ENCODE data around the gene HPSE.
A peak's percentile ranks its signal among the peaks of the same experiment; 100 is the strongest.
"Not testable (repeated sequence)": the region's sequence is repeated elsewhere in the genome, so short reads cannot be mapped to it uniquely, and the experiment has no call there.

The HPSE gene

GRCh38 chr4:83335701-83336100 is 1.1 kb upstream of the HPSE start:
- peak overlapping the region; percentile 80; the same call in 1 of the 2 replicates for H3K4me3 ChIP-seq (ENCODE audit: low read length)
- peaks cover 55% of the 10 kb centered on the region for H3K27me3 ChIP-seq (ENCODE audit: insufficient read depth, low read length)
- no peaks in the 10 kb centered on the region for H3K9me3 ChIP-seq (ENCODE audit: insufficient read depth, low read depth, low read length)
- H3K4me1 ChIP-seq (ENCODE audit: insufficient read depth, low read length) = no peaks in the 10 kb centered on the region
- no peak overlapping the region for H3K9ac ChIP-seq (ENCODE audit: low read depth, low read length)
- H3K27ac ChIP-seq (ENCODE audit: low read depth, low read length) = no peak overlapping the region
- WGBS = 63% methylated on average over 6 of the region's 6 CpGs
- H3K36me3 ChIP-seq (ENCODE audit: insufficient read depth, low read length) = no peaks in the 10 kb centered on the region

DNA sequence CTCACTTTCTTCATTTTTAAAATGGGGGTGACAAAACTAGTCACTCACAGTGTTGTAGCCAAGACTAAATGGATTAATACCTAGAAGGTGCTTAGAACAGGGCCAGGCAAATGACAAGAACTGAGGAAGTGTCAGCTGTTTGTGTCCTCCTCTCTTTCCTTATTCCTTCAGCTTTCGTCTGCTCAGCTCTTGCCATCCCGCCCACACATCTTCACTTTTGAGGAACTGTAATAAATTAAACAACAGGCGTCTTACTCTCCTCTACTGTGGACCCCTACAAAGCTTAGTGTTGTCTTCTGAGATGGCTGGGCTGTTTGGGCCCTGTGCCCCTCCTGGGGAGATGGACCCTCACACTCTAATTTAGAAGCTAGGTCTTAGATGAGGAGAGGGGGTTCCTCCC is 2.7 kb downstream of the HPSE start:
- Histone ChIP-seq H3K4me1 (ENCODE audit: insufficient read depth, low read length) (no peaks in the 10 kb centered on the region), H3K9me3 (ENCODE audit: insufficient read depth, low read depth, low read length) (no peaks in the 10 kb centered on the region), H3K9ac (ENCODE audit: low read depth, low read length) (no peak overlapping the region), H3K36me3 (ENCODE audit: insufficient read depth, low read length) (no peaks in the 10 kb centered on the region), H3K4me3 (ENCODE audit: low read length) (no peak overlapping the region), H3K27me3 (ENCODE audit: insufficient read depth, low read length) (peaks cover 61% of the 10 kb centered on the region), H3K27ac (ENCODE audit: low read depth, low read length) (no peak overlapping the region)
- 86% methylated on average over 3 of the region's 3 CpGs for WGBS

DNA sequence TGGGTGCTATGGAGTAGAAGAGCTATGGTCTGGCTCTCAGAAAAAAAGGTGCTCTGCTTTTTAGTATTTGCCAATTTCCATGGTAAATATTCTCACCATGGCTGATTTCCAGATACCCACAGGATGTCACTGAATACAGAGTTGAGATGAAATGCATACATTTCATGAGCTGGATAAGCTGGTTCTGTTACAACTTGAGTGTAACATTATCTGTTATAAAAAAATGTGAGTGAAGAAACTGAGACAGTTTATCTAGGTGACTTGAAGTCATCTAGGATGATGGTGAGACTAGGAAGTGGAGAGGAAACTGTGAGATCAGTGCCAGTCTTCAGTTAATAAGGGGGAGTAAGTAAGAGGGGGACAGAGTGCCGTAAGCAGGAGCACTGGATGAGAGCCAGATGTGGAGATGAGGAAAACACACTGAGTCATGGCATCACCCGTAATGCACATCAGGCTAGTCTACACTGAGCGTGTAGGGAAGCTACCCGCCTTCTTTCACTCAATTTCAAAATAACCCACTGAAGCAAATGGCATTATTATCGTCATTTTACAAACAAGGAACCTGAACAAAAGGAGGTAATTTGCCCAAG is 5.0 kb downstream of the HPSE start:
- H3K9me3 ChIP-seq (ENCODE audit: insufficient read depth, low read depth, low read length) = no peaks in the 10 kb centered on the region
- 92% methylated on average over 5 of the region's 5 CpGs for WGBS
- no peak overlapping the region for H3K27ac ChIP-seq (ENCODE audit: low read depth, low read length)
- no peak overlapping the region for H3K4me3 ChIP-seq (ENCODE audit: low read length)
- H3K36me3 ChIP-seq (ENCODE audit: insufficient read depth, low read length) = no peaks in the 10 kb centered on the region
- H3K4me1 ChIP-seq (ENCODE audit: insufficient read depth, low read length) = no peaks in the 10 kb centered on the region
- H3K27me3 ChIP-seq (ENCODE audit: insufficient read depth, low read length) = peaks cover 38% of the 10 kb centered on the region
- H3K9ac ChIP-seq (ENCODE audit: low read depth, low read length) = no peak overlapping the region

DNA sequence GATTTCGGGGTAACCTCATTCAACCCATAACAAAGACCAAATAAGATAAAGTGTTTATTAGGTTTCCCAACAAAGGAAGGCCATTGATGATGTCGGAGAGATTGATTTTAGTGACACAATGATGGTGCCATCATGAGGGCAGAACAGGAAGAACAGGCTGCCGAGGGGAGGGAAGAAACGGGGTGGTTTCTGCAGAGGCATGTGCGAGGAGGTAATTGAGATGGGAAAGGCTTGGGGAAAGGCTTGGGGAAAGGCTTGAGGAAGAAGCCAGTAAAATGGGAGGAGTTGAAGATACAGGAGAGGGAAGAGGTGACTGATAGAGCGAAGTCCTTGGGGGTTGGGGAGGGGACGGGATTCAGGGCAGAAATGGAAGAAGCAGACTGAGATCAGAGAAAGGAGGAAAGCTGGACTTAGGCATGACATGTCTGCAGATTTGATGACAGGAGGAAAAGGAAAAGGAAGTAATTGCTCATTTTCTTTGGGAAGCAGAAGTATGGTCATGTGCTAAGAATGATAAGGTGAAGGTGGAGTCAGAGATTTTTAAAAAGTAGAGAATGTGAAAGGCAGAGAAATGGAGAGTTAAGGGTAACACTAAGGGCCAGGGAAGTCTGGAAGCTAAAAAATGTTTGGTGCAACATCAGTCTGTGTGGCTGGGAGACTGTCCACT is 6.0 kb downstream of the HPSE start:
- no peak overlapping the region for H3K4me3 ChIP-seq (ENCODE audit: low read length)
- no peaks in the 10 kb centered on the region for H3K9me3 ChIP-seq (ENCODE audit: insufficient read depth, low read depth, low read length)
- no peak overlapping the region for H3K9ac ChIP-seq (ENCODE audit: low read depth, low read length)
- no peaks in the 10 kb centered on the region for H3K4me1 ChIP-seq (ENCODE audit: insufficient read depth, low read length)
- H3K36me3 ChIP-seq (ENCODE audit: insufficient read depth, low read length) = no peaks in the 10 kb centered on the region
- no peak overlapping the region for H3K27ac ChIP-seq (ENCODE audit: low read depth, low read length)
- 34% methylated on average over 6 of the region's 7 CpGs for WGBS
- peaks cover 28% of the 10 kb centered on the region for H3K27me3 ChIP-seq (ENCODE audit: insufficient read depth, low read length)

GRCh38 chr4:83326546-83326945 is 8.1 kb downstream of the HPSE start:
- no peaks in the 10 kb centered on the region for H3K36me3 ChIP-seq (ENCODE audit: insufficient read depth, low read length)
- H3K4me1 ChIP-seq (ENCODE audit: insufficient read depth, low read length) = no peaks in the 10 kb centered on the region
- 88% methylated on average over 8 of the region's 8 CpGs for WGBS
- H3K27ac ChIP-seq (ENCODE audit: low read depth, low read length) = no peak overlapping the region
- H3K9me3 ChIP-seq (ENCODE audit: insufficient read depth, low read depth, low read length) = no peaks in the 10 kb centered on the region
- H3K9ac ChIP-seq (ENCODE audit: low read depth, low read length) = no peak overlapping the region
- peaks cover 10% of the 10 kb centered on the region for H3K27me3 ChIP-seq (ENCODE audit: insufficient read depth, low read length)
- H3K4me3 ChIP-seq (ENCODE audit: low read length) = no peak overlapping the region

- H3K27ac ChIP-seq (ENCODE audit: low read depth, low read length); H3K27me3 ChIP-seq (ENCODE audit: insufficient read depth, low read length); H3K9me3 ChIP-seq (ENCODE audit: insufficient read depth, low read depth, low read length); H3K36me3 ChIP-seq (ENCODE audit: insufficient read depth, low read length); H3K4me3 ChIP-seq (ENCODE audit: low read length); H3K9ac ChIP-seq (ENCODE audit: low read depth, low read length); H3K4me1 ChIP-seq (ENCODE audit: insufficient read depth, low read length): not testable (repeated sequence)
- 92% methylated on average over 3 of the region's 4 CpGs for WGBS
Measured at GRCh38 chr4:83325306-83325705, 9.3 kb downstream of the HPSE start.

GRCh38 chr4:83323136-83323535 is 11.5 kb downstream of the HPSE start:
- Histone ChIP-seq H3K4me1 (ENCODE audit: insufficient read depth, low read length) (no peaks in the 10 kb centered on the region), H3K27me3 (ENCODE audit: insufficient read depth, low read length) (no peaks in the 10 kb centered on the region), H3K9ac (ENCODE audit: low read depth, low read length) (no peak overlapping the region), H3K4me3 (ENCODE audit: low read length) (no peak overlapping the region), H3K27ac (ENCODE audit: low read depth, low read length) (no peak overlapping the region), H3K36me3 (ENCODE audit: insufficient read depth, low read length) (no peaks in the 10 kb centered on the region), H3K9me3 (ENCODE audit: insufficient read depth, low read depth, low read length) (no peaks in the 10 kb centered on the region)
- WGBS = 85% methylated on average over 3 of the region's 3 CpGs

DNA sequence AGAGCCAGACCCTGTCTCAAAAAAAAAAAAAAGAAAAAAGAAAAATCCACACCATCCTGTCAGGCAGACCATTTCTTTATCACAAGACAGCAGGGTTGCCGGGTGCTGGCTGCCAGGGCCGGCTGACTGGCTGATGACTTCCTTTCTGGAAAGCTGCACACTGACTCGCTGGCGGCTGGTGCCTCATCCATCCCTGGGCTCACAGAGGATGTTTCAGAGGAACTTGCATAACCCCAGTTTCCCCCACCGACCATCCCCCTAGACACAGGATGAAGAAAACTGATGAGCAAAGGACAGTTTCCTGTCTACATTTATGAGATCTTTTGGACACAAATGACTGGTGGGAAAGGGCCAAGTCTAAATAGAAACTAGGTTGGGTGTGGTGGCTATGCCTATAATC is 14.1 kb downstream of the HPSE start:
- Histone ChIP-seq H3K4me1 (ENCODE audit: insufficient read depth, low read length) (no peaks in the 10 kb centered on the region), H3K36me3 (ENCODE audit: insufficient read depth, low read length) (no peaks in the 10 kb centered on the region), H3K27ac (ENCODE audit: low read depth, low read length) (no peak overlapping the region), H3K9ac (ENCODE audit: low read depth, low read length) (no peak overlapping the region), H3K4me3 (ENCODE audit: low read length) (no peak overlapping the region), H3K27me3 (ENCODE audit: insufficient read depth, low read length) (no peaks in the 10 kb centered on the region), H3K9me3 (ENCODE audit: insufficient read depth, low read depth, low read length) (no peaks in the 10 kb centered on the region)
- 94% methylated on average over 5 of the region's 5 CpGs for WGBS

DNA sequence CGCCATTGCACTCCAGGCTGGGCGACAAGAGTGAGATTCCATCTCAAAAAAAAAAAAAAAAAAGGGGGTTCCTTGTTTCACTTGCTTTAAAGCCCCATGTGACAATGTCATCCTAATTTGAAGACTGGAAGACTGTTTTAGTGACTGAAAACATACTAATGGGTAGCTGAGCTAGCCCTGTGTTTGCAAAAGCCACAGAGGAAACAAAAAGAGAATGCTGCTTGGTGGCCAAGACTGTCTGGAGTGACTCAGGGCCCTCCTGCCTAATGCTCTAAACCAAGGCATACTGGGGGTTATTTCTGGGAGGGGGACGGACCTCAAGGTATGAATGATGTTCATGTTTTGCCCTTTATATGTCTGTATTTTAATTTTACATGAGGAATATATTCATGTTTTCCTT is 16.0 kb downstream of the HPSE start:
- Histone ChIP-seq H3K27ac (ENCODE audit: low read depth, low read length) (no peak overlapping the region), H3K27me3 (ENCODE audit: insufficient read depth, low read length) (no peaks in the 10 kb centered on the region), H3K36me3 (ENCODE audit: insufficient read depth, low read length) (no peaks in the 10 kb centered on the region), H3K9me3 (ENCODE audit: insufficient read depth, low read depth, low read length) (no peaks in the 10 kb centered on the region), H3K9ac (ENCODE audit: low read depth, low read length) (no peak overlapping the region), H3K4me3 (ENCODE audit: low read length) (no peak overlapping the region), H3K4me1 (ENCODE audit: insufficient read depth, low read length) (no peaks in the 10 kb centered on the region)
- WGBS = 94% methylated on average over 3 of the region's 3 CpGs

DNA sequence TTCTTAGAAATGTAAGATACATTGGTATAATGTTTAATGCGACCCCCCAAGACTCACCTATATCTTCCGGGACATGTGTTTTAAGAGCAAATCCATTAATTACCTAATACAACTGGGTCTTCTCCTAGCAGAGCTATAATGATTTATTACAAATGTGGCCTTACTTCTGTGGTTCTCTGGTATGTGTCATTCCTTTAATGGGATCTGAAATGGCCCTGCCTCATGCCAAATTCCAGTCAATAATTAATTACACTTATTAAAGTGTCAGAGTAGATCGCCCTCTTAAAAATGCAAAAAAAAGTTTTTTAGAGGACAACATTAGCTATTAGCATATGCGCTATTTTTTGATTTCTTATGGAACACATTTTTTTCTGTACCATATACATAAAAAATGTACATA is 17.0 kb downstream of the HPSE start:
- H3K9ac ChIP-seq (ENCODE audit: low read depth, low read length) = no peak overlapping the region
- WGBS = no CpG with 5 or more reads among the region's 4 CpGs
- H3K36me3 ChIP-seq (ENCODE audit: insufficient read depth, low read length) = no peaks in the 10 kb centered on the region
- no peaks in the 10 kb centered on the region for H3K4me1 ChIP-seq (ENCODE audit: insufficient read depth, low read length)
- H3K27ac ChIP-seq (ENCODE audit: low read depth, low read length) = no peak overlapping the region
- H3K4me3 ChIP-seq (ENCODE audit: low read length) = no peak overlapping the region
- no peaks in the 10 kb centered on the region for H3K27me3 ChIP-seq (ENCODE audit: insufficient read depth, low read length)
- H3K9me3 ChIP-seq (ENCODE audit: insufficient read depth, low read depth, low read length) = no peaks in the 10 kb centered on the region

GRCh38 chr4:83316459-83317165 is 18.0 kb downstream of the HPSE start:
- Histone ChIP-seq H3K4me3 (ENCODE audit: low read length) (no peak overlapping the region), H3K4me1 (ENCODE audit: insufficient read depth, low read length) (no peaks in the 10 kb centered on the region), H3K9me3 (ENCODE audit: insufficient read depth, low read depth, low read length) (no peaks in the 10 kb centered on the region), H3K27ac (ENCODE audit: low read depth, low read length) (no peak overlapping the region), H3K9ac (ENCODE audit: low read depth, low read length) (no peak overlapping the region), H3K36me3 (ENCODE audit: insufficient read depth, low read length) (no peaks in the 10 kb centered on the region), H3K27me3 (ENCODE audit: insufficient read depth, low read length) (no peaks in the 10 kb centered on the region)
- WGBS = 88% methylated on average over 13 of the region's 13 CpGs

Measured in HUES64 (cell line).